SJSA1 (cell line): ENCODE measurements around the gene PSMC2. TPM values are rescaled to one million over a fixed set of nuclear protein-coding genes. Genes with fewer than 3 reads are reported as not detected.
"Not testable (repeated sequence)": the region's sequence is repeated elsewhere in the genome, so short reads cannot be mapped to it uniquely, and the experiment has no call there.

Source experiments
- DNase-seq, 2 experiments: peaks; one replicate each; pipeline ENCODE4 v3.0.0-alpha.2; 2015 to 2020; ENCODE audit warnings: low spot score in 2 of 2, low read depth in 1 of 2
- H3K27ac ChIP-seq: fragments of 250-450 bp; sonication (Bioruptor Pico); 2 replicates; pipeline ENCODE4 v1.5.1; 2020; ENCODE audit warnings: mild to moderate bottlenecking, moderate library complexity
- H3K27me3 ChIP-seq: fragments of 250-450 bp; sonication (Bioruptor Pico); replicated peaks from 2 replicates; pipeline ENCODE4 v1.5.1; 2020; ENCODE audit warnings: mild to moderate bottlenecking, moderate library complexity
- H3K36me3 ChIP-seq: fragments of 250-450 bp; sonication (Bioruptor Pico); 2 replicates; pipeline ENCODE4 v1.5.1; 2020; ENCODE audit warnings: mild to moderate bottlenecking
- H3K4me1 ChIP-seq: fragments of 250-450 bp; sonication (Bioruptor Pico); replicated peaks from 2 replicates; pipeline ENCODE4 v1.6.1; 2021; ENCODE audit warnings: mild to moderate bottlenecking
- H3K4me3 ChIP-seq: fragments of 250-450 bp; sonication (Bioruptor Pico); 2 replicates; pipeline ENCODE4 v1.5.1; 2020; ENCODE audit warnings: mild to moderate bottlenecking
- H3K9me3 ChIP-seq: fragments of 250-450 bp; sonication (Bioruptor Pico); replicated peaks from 2 replicates; pipeline ENCODE4 v1.5.1; 2020; ENCODE audit warnings: mild to moderate bottlenecking
- total RNA-seq: library from RNA; depleted of rRNA; stranded (reverse); fragments of >200 nt; shearing (Covaris generic); gene quantifications from 2 replicates; pipeline ENCODE4 v1.2.3, GENCODE V29; 2014

Gene PSMC2
- total RNA-seq, 1 experiment from 2014 or later: 260 TPM

DNA sequence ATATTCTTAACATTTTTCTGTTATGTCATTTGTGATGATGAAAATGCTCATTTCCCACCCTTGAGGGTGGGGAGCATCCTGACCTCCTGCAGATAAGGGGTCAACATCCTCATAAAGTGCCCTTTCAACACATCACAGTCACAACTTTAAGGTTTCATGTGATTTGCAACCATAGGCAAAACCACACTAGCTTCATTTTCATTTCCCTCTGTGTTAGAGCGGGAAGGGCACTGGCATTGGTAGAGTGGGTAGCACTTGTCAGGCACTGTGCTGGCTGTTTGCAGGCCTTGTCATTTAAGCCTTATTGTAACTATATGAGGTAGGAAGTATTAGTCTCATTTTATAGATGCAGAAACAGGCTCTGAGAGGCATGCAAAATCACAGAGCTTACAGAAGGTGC lies 39.8 kb downstream of the PSMC2 start:
- Histone ChIP-seq H3K4me3 (no peak overlapping the region), H3K9me3 (no peaks in the 10 kb centered on the region), H3K4me1 (no peaks in the 10 kb centered on the region), H3K27me3 (peaks cover 15% of the 10 kb centered on the region), H3K36me3 (no peaks in the 10 kb centered on the region), H3K27ac (no peak overlapping the region)
- DNase-seq: no peak

DNA sequence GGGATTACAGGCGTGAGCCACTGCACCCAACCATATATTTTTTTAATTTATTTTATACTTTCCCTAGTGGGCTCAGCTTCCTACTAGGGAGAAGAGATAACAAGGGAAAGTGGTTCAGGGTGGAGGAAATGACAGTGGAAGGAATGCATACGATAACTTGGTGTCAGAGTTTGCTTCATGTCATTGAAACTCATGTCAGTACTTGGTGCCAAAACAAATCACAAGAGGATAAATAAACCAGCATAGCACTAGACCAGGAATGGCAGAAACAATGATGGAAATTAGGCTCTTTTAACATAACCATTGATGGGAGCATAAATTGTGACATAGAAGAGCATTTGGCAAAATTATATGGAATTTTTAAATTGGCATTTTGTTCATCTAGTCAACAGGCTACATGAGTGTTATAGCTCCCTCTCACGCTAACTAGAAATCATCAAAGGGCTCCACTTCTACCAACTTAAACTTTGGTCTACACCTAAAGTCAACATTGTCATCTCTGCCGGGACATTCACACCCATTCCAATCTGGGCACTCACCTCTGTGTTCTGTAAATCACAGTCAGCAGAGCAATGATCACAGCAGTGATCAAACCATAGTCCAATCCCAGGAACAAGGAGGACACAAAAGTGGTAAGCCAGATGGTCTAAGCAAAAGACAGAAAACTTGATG lies 41.2 kb downstream of the PSMC2 start:
- DNase-seq: no peak
- no peaks in the 10 kb centered on the region for H3K9me3 ChIP-seq
- no peak overlapping the region for H3K4me3 ChIP-seq
- peaks cover 15% of the 10 kb centered on the region for H3K27me3 ChIP-seq
- no peak overlapping the region for H3K27ac ChIP-seq
- no peaks in the 10 kb centered on the region for H3K4me1 ChIP-seq
- no peaks in the 10 kb centered on the region for H3K36me3 ChIP-seq

DNA sequence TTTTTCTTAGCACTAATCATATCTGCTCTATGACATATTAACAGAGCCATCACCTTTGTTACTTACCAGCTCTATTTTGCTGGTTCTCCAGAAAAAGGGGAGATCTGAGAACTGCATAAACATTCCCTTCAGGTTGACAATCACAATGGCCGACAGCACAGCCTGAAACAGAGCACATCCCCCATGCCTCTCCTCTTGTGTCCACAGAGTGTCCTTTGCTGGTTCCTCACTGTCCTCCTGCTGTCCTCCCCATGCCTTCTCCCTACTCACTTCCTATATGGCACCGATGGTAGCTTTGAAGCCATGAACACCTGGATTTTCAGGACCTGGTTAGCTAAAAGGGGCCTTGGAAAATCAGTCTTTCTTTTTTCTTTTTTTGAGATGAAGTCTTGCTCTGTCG lies 41.8 kb downstream of the PSMC2 start:
- H3K27ac ChIP-seq: no peak overlapping the region
- no peaks in the 10 kb centered on the region for H3K9me3 ChIP-seq
- H3K4me1 ChIP-seq: no peaks in the 10 kb centered on the region
- no peak for DNase-seq
- H3K27me3 ChIP-seq: peaks cover 15% of the 10 kb centered on the region
- H3K4me3 ChIP-seq: no peak overlapping the region
- no peaks in the 10 kb centered on the region for H3K36me3 ChIP-seq

GRCh38 chr7:103391150-103391549 lies 43.7 kb downstream of the PSMC2 start:
- Histone ChIP-seq H3K4me3 (no peak overlapping the region), H3K27ac (no peak overlapping the region), H3K27me3 (peaks cover 15% of the 10 kb centered on the region), H3K36me3 (no peaks in the 10 kb centered on the region), H3K4me1 (no peaks in the 10 kb centered on the region), H3K9me3 (no peaks in the 10 kb centered on the region)
- DNase-seq: no peak

DNA sequence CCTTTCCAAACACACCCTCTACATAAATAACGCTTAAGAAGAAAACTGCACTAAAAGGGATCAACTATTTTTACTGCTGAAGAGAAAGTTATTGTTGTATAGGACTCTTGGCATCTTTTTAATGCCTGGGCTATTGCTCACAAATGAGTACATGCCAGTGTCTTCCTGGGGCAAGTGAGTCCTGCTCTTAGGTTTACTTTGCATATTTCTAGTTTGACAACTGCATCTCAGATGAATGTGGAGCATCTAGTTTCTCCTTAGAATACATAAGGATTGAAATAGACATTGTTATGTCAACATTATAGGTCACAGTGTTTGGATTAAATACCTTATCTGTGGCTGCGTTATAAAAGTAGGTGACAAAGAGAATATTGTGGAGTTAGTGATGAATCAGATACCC lies 44.5 kb downstream of the PSMC2 start:
- H3K4me1 ChIP-seq: no peaks in the 10 kb centered on the region
- no peaks in the 10 kb centered on the region for H3K9me3 ChIP-seq
- no peaks in the 10 kb centered on the region for H3K36me3 ChIP-seq
- no peak for DNase-seq
- H3K27me3 ChIP-seq: peaks cover 15% of the 10 kb centered on the region
- no peak overlapping the region for H3K4me3 ChIP-seq
- H3K27ac ChIP-seq: no peak overlapping the region

GRCh38 chr7:103394566-103394965 lies 47.1 kb downstream of the PSMC2 start:
- H3K27ac ChIP-seq: no peak overlapping the region
- H3K27me3 ChIP-seq: peaks cover 6% of the 10 kb centered on the region; the same call in 1 of the 2 replicates
- H3K4me3 ChIP-seq: no peak overlapping the region
- H3K36me3 ChIP-seq: no peaks in the 10 kb centered on the region
- no peak for DNase-seq
- no peaks in the 10 kb centered on the region for H3K4me1 ChIP-seq
- no peaks in the 10 kb centered on the region for H3K9me3 ChIP-seq

DNA sequence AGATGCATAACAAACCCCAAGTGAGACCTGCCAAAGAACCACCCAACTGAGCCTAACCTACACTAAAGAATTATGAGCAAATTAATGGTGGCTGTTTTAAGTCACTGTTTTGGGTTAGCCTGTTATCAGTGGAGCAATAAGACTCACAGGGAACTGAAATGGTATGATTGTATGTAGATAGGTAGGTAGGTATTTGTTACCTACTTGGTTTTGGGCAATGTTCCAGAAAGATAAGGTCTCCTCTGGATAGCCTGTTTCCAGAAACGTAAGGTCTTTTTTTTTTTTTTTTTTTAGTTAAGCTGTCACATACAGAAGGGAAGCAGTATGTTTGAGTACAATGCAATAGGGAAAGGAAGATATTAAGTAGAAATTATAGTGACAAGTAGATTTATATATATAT lies 47.6 kb downstream of the PSMC2 start:
- H3K27me3 ChIP-seq: peaks cover 6% of the 10 kb centered on the region; the same call in 1 of the 2 replicates
- H3K36me3 ChIP-seq: no peaks in the 10 kb centered on the region
- H3K27ac ChIP-seq: no peak overlapping the region
- H3K4me1 ChIP-seq: no peaks in the 10 kb centered on the region
- no peaks in the 10 kb centered on the region for H3K9me3 ChIP-seq
- H3K4me3 ChIP-seq: no peak overlapping the region
- no peak for DNase-seq

- no peak overlapping the region for H3K27ac ChIP-seq
- H3K4me3 ChIP-seq: no peak overlapping the region
- no peaks in the 10 kb centered on the region for H3K4me1 ChIP-seq
- DNase-seq: no peak
- H3K9me3 ChIP-seq: no peaks in the 10 kb centered on the region
- no peaks in the 10 kb centered on the region for H3K36me3 ChIP-seq
- peaks cover 1% of the 10 kb centered on the region; the same call in 1 of the 2 replicates for H3K27me3 ChIP-seq
Measured at GRCh38 chr7:103396471-103396870, 49.0 kb downstream of the PSMC2 start.

GRCh38 chr7:103398483-103399127 lies 51.2 kb downstream of the PSMC2 start:
- Histone ChIP-seq H3K27me3 (no peaks in the 10 kb centered on the region), H3K4me3 (no peak overlapping the region), H3K4me1 (no peaks in the 10 kb centered on the region), H3K9me3 (no peaks in the 10 kb centered on the region), H3K36me3 (no peaks in the 10 kb centered on the region), H3K27ac (no peak overlapping the region)
- no peak for DNase-seq

GRCh38 chr7:103399687-103400086 lies 52.2 kb downstream of the PSMC2 start:
- H3K4me3 ChIP-seq, H3K4me1 ChIP-seq, DNase-seq, H3K36me3 ChIP-seq, H3K27ac ChIP-seq, H3K27me3 ChIP-seq, H3K9me3 ChIP-seq: not testable (repeated sequence)

GRCh38 chr7:103405789-103406613 lies 58.6 kb downstream of the PSMC2 start:
- not testable (repeated sequence) for H3K27me3 ChIP-seq, H3K4me1 ChIP-seq, H3K4me3 ChIP-seq, H3K27ac ChIP-seq, H3K9me3 ChIP-seq, H3K36me3 ChIP-seq, DNase-seq

- no peaks in the 10 kb centered on the region for H3K9me3 ChIP-seq
- H3K27me3 ChIP-seq: peaks cover 8% of the 10 kb centered on the region; the same call in 1 of the 2 replicates
- no peak for DNase-seq
- no peak overlapping the region for H3K4me3 ChIP-seq
- H3K27ac ChIP-seq: no peak overlapping the region
- H3K36me3 ChIP-seq: no peaks in the 10 kb centered on the region
- no peaks in the 10 kb centered on the region for H3K4me1 ChIP-seq
Measured at GRCh38 chr7:103412151-103412550, 64.7 kb downstream of the PSMC2 start.

GRCh38 chr7:103413407-103413806 lies 66.0 kb downstream of the PSMC2 start:
- DNase-seq: no peak
- H3K27ac ChIP-seq: no peak overlapping the region
- H3K4me1 ChIP-seq: no peaks in the 10 kb centered on the region
- H3K9me3 ChIP-seq: no peaks in the 10 kb centered on the region
- no peaks in the 10 kb centered on the region for H3K36me3 ChIP-seq
- H3K27me3 ChIP-seq: peaks cover 8% of the 10 kb centered on the region; the same call in 1 of the 2 replicates
- no peak overlapping the region for H3K4me3 ChIP-seq

- Histone ChIP-seq H3K4me3 (no peak overlapping the region), H3K27me3 (no peaks in the 10 kb centered on the region; the same call in 1 of the 2 replicates), H3K36me3 (no peaks in the 10 kb centered on the region), H3K27ac (no peak overlapping the region), H3K9me3 (no peaks in the 10 kb centered on the region), H3K4me1 (no peaks in the 10 kb centered on the region)
- DNase-seq: no peak
Measured at GRCh38 chr7:103418241-103418640, 70.8 kb downstream of the PSMC2 start.
